Epidermal melanocyte (primary cell): ENCODE data around the gene CUL7.
"Not testable (repeated sequence)": the region's sequence is repeated elsewhere in the genome, so short reads cannot be mapped to it uniquely, and the experiment has no call there.

ENCODE experiments used
- DNase-seq: peaks from one replicate; pipeline ENCODE4 v3.0.0; 2011; ENCODE audit warnings: low spot score; ENCODE audit not compliant: insufficient read length

Gene CUL7

GRCh38 chr6:43053545-43054205 lies at the start of gene CUL7:
Gene CUL7, minus strand, starts transcription at chr6:43053851. Its CDS starts 1,063 bp downstream, at chr6:43052788.
- DNase-seq: peak; percentile 99

- DNase-seq: no peak
Measured at GRCh38 chr6:43101497-43101896, 47.8 kb upstream of the CUL7 start.

GRCh38 chr6:43097502-43097901 lies 43.9 kb upstream of the CUL7 start:
- no peak for DNase-seq

GRCh38 chr6:43097098-43097489 lies 43.4 kb upstream of the CUL7 start:
- no peak for DNase-seq

GRCh38 chr6:43096451-43097097 lies 42.9 kb upstream of the CUL7 start:
- DNase-seq: peak; percentile 74

GRCh38 chr6:43095939-43096338 lies 42.3 kb upstream of the CUL7 start:
- no peak for DNase-seq

- DNase-seq: no peak
Measured at GRCh38 chr6:43093436-43094289, 40.0 kb upstream of the CUL7 start.

GRCh38 chr6:43092635-43093034 lies 39.0 kb upstream of the CUL7 start:
- no peak for DNase-seq

GRCh38 chr6:43091436-43091991 lies 37.9 kb upstream of the CUL7 start:
- no peak for DNase-seq

- DNase-seq: no peak
Measured at GRCh38 chr6:43091020-43091419, 37.4 kb upstream of the CUL7 start.

GRCh38 chr6:43090559-43090956 lies 36.9 kb upstream of the CUL7 start:
- DNase-seq: no peak

- DNase-seq: no peak
Measured at GRCh38 chr6:43089874-43090558, 36.4 kb upstream of the CUL7 start.

- DNase-seq: no peak
Measured at GRCh38 chr6:43089467-43089866, 35.8 kb upstream of the CUL7 start.

- no peak for DNase-seq
Measured at GRCh38 chr6:43088654-43089056, 35.0 kb upstream of the CUL7 start.

GRCh38 chr6:43086022-43086658 lies 32.5 kb upstream of the CUL7 start:
- DNase-seq: no peak

GRCh38 chr6:43082806-43083655 lies 29.4 kb upstream of the CUL7 start:
- DNase-seq: no peak

- DNase-seq: not testable (repeated sequence)
Measured at GRCh38 chr6:43081922-43082321, 28.3 kb upstream of the CUL7 start.

- DNase-seq: no peak
Measured at GRCh38 chr6:43081043-43081442, 27.4 kb upstream of the CUL7 start.

- no peak for DNase-seq
Measured at GRCh38 chr6:43078691-43079090, 25.0 kb upstream of the CUL7 start.

- DNase-seq: no peak
Measured at GRCh38 chr6:43077981-43078511, 24.4 kb upstream of the CUL7 start.
